Activated naive CD4-positive, alpha-beta T cell treated with anti-CD3 and anti-CD28 coated beads, Interleukin-2, amount 50 U/mL, for 72 hours (primary cell): ENCODE results near the gene KLK8. TPM values are rescaled to one million over a fixed set of nuclear protein-coding genes. Genes with fewer than 3 reads are reported as not detected.

Experiments used
- total RNA-seq, 2 donors: library from RNA; stranded (reverse); gene quantifications; one replicate each; pipeline ENCODE4 v1.2.3, GENCODE V29; 2022

The KLK8 gene
- total RNA-seq, 2 donors from 2014 or later: not detected

Other genes with a start within 250 kb of the KLK8 start
- gene GPR32, start 231.1 kb downstream of the KLK8 start, total RNA-seq: not detected
- gene ACP4, start 211.2 kb downstream of the KLK8 start, total RNA-seq: not detected
- 1 to 10 TPM; 1.2 to 5.0 TPM for gene KLK1, start 177.8 kb downstream of the KLK8 start, total RNA-seq
- gene KLK15, start 168.0 kb downstream of the KLK8 start, total RNA-seq: not detected
- gene KLK3, start 146.7 kb downstream of the KLK8 start, total RNA-seq: not detected
- 1 to 10 TPM in 1 of 2 donors, not detected in 1; 1.5 TPM for gene KLK2, start 128.2 kb downstream of the KLK8 start, total RNA-seq
- gene KLK4, start 90.2 kb downstream of the KLK8 start, total RNA-seq: not detected
- gene KLK5, start 48.6 kb downstream of the KLK8 start, total RNA-seq: not detected
- not detected for gene KLK6, start 32.0 kb downstream of the KLK8 start, total RNA-seq
- gene KLK7, start 17.7 kb downstream of the KLK8 start, total RNA-seq: not detected
- not detected for gene KLK10, start 18.1 kb upstream of the KLK8 start, total RNA-seq
- gene KLK11, start 25.0 kb upstream of the KLK8 start, total RNA-seq: not detected
- not detected for gene KLK12, start 33.4 kb upstream of the KLK8 start, total RNA-seq
- not detected for gene KLK13, start 63.5 kb upstream of the KLK8 start, total RNA-seq
- gene KLK14, start 81.3 kb upstream of the KLK8 start, total RNA-seq: under 1 TPM; 0.68 to 0.80 TPM
- gene CTU1, start 106.8 kb upstream of the KLK8 start, total RNA-seq: 10 to 100 TPM in 1 of 2 donors, 1 to 10 TPM in 1; 9.8 to 11.2 TPM
- 1 to 10 TPM in 1 of 2 donors, under 1 TPM in 1; 0.87 to 1.1 TPM for gene SIGLEC9, start 123.3 kb upstream of the KLK8 start, total RNA-seq
- under 1 TPM in 1 of 2 donors, not detected in 1; 0.34 TPM for gene SIGLEC7, start 140.7 kb upstream of the KLK8 start, total RNA-seq
- 1 to 10 TPM in 1 of 2 donors, under 1 TPM in 1; 0.91 to 2.9 TPM for gene CD33, start 223.5 kb upstream of the KLK8 start, total RNA-seq
- gene SIGLECL1, start 249.5 kb upstream of the KLK8 start, total RNA-seq: not detected